Uterus (tissue), 4 donors: ENCODE results near the gene OR2T29. TPM values are rescaled to one million over a fixed set of nuclear protein-coding genes. Genes with fewer than 3 reads are reported as not detected.
"Not testable (repeated sequence)": the region's sequence is repeated elsewhere in the genome, so short reads cannot be mapped to it uniquely, and the experiment has no call there.

Experiments
- DNase-seq, 2 donors: peaks; one replicate each; pipeline ENCODE4 v3.0.0-alpha.2; 2019 to 2020
- H3K27ac ChIP-seq, 2 donors: fragments of 200-600 bp; sonication (generic); 1 replicate in 1 of 2; 2 replicates in 1 of 2; pipeline ENCODE4 v1.5.1; 2016 to 2018
- H3K27me3 ChIP-seq, 2 donors: fragments of 200-600 bp; sonication (generic); one replicate each; pipeline ENCODE4 v1.5.1; 2018 to 2019; ENCODE audit warnings: control low read depth in 1 of 2
- H3K36me3 ChIP-seq, 2 donors: fragments of 200-600 bp; sonication (generic); one replicate each; pipeline ENCODE4 v1.5.1; 2019; ENCODE audit warnings: control low read depth in 1 of 2
- H3K4me1 ChIP-seq, 2 donors: fragments of 200-600 bp; sonication (generic); one replicate each; pipeline ENCODE4 v1.5.1; 2018 to 2019; ENCODE audit warnings: control low read depth in 1 of 2
- H3K4me3 ChIP-seq, 2 donors: fragments of 200-600 bp; sonication (generic); 1 replicate in 1 of 2; 2 replicates in 1 of 2; pipeline ENCODE4 v1.5.1; 2018 to 2019; ENCODE audit warnings: mild to moderate bottlenecking in 1 of 2
- H3K9me3 ChIP-seq, 2 donors: fragments of 200-600 bp; sonication (generic); one replicate each; pipeline ENCODE4 v1.5.1; 2019; ENCODE audit warnings: control low read depth in 1 of 2
- POLR2A ChIP-seq, 2 donors: fragments of 450-650 bp; IDR thresholded peaks; one replicate each; pipeline ENCODE4 v1.6.1; 2016; ENCODE audit warnings: antibody characterized with exemption in 2 of 2, mild to moderate bottlenecking in 1 of 2, moderate library complexity in 1 of 2
- intact Hi-C: fragments of 100-400 bp; cut with DNase I; formaldehyde crosslinking; loops from one replicate; pipeline ENCODE4 v1.15.1; 2023; ENCODE audit warnings: low total_unique reads
- total RNA-seq, 4 donors: library from RNA; depleted of rRNA in 3 of 4; stranded (reverse); fragments of >200 nt in 3 of 4; gene quantifications; one replicate each; pipeline versions ENCODE4 v1.1.0 to v1.2.4, GENCODE V29; 2014 to 2023
- TF ChIP-seq, protein P1 (sequence below), 4 experiments: fragments of 200-600 bp in 2 of 4; fragments of 450-650 bp in 2 of 4; sonication (generic) in 2 of 4; IDR thresholded peaks; one replicate each; pipeline ENCODE4 v1.5.1; 2016 to 2019; ENCODE audit warnings: antibody characterized with exemption in 4 of 4, mild to moderate bottlenecking in 2 of 4, moderate library complexity in 1 of 4
- donor health status: DM: yes; HTN: yes; CAD: no.

The OR2T29 gene, protein sequence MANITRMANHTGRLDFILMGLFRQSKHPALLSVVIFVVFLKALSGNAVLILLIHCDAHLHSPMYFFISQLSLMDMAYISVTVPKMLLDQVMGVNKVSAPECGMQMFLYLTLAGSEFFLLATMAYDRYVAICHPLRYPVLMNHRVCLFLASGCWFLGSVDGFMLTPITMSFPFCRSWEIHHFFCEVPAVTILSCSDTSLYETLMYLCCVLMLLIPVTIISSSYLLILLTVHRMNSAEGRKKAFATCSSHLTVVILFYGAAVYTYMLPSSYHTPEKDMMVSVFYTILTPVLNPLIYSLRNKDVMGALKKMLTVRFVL
- not detected for total RNA-seq

DNA sequence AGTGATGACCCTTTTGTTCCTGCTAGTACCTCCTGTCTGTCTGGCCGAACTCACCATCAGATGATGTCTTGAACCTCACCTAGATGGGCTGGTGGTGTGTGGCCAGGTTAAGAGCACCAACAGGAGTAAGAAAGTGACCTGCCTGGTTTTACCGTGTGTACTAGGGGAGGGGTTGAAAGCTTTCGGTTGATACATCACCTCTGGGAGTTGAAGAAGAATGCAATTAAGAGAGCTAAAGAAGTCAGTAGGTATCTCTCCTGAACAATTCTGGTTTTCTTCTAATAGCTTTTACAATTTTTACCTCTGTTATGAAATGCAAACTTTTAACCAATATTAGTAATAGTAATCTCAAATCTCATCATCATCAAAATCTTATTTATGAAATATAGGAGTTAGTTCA, at the start of gene OR2T29:
TSS of gene OR2T29 (minus strand) at position 101 of the 400 bp plus-strand sequence. CDS start 3,281 bp downstream, outside the sequence.
- H3K4me3 ChIP-seq, H3K4me1 ChIP-seq, intact Hi-C loops, H3K9me3 ChIP-seq, H3K27me3 ChIP-seq, H3K36me3 ChIP-seq, H3K27ac ChIP-seq, DNase-seq: not testable (repeated sequence)

DNA sequence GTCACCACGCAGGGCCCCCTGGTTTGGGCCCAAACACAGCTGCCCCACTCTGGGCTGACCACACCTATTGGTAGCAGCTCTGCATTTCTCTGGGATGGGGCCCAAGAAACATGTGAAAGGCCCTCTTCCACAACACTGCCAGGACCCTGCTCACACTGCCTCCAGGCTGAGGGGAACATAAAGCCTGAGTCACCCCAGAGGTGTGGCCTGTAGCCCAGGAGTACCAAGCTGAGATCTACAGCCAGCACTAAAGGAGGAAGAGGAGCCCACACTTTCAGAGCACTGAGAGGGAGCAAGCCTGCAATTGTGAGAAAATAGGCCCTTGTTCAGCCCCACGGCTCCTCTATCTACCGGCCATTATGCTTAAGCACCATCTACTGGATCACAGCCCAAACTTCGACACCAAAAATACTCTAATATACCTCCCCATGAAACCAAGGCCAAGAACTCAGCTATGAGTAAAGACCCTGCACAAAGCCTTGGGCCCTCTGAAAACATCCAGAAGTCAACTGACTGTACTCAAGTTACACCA, 49.4 kb upstream of the OR2T29 start:
- no peak for DNase-seq
- H3K9me3 ChIP-seq: no peaks in the 10 kb centered on the region
- H3K27me3 ChIP-seq: no peaks in the 10 kb centered on the region
- intact Hi-C loops: no loop called here
- no peaks in the 10 kb centered on the region for H3K36me3 ChIP-seq
- TF ChIP-seq, protein P1, sequence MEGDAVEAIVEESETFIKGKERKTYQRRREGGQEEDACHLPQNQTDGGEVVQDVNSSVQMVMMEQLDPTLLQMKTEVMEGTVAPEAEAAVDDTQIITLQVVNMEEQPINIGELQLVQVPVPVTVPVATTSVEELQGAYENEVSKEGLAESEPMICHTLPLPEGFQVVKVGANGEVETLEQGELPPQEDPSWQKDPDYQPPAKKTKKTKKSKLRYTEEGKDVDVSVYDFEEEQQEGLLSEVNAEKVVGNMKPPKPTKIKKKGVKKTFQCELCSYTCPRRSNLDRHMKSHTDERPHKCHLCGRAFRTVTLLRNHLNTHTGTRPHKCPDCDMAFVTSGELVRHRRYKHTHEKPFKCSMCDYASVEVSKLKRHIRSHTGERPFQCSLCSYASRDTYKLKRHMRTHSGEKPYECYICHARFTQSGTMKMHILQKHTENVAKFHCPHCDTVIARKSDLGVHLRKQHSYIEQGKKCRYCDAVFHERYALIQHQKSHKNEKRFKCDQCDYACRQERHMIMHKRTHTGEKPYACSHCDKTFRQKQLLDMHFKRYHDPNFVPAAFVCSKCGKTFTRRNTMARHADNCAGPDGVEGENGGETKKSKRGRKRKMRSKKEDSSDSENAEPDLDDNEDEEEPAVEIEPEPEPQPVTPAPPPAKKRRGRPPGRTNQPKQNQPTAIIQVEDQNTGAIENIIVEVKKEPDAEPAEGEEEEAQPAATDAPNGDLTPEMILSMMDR (IDR thresholded peaks at IDR 0.05): no peak
- TF ChIP-seq POLR2A (IDR thresholded peaks at IDR 0.05): no peak
- no peak overlapping the region for H3K27ac ChIP-seq
- H3K4me1 ChIP-seq: no peaks in the 10 kb centered on the region
- no peak overlapping the region for H3K4me3 ChIP-seq

DNA sequence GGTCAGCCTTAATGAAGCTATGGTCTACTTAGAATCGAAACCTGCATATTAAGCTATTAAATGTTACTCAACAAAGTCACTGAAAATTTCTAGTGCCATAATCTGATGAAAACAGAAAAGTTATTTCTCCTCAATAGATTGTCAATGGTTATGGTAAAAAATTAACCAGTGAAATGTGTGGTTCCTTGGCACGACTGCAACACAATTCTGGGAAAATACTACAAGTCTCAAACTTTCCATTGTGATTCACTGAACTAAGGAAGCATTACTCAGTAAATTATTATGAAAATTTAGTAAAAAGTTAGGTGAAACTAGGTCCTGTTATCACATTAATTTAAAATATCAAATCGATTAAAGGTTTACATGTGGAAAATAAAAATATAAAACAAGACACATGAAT, 47.7 kb upstream of the OR2T29 start:
- no peaks in the 10 kb centered on the region for H3K27me3 ChIP-seq
- H3K36me3 ChIP-seq: no peaks in the 10 kb centered on the region
- no peaks in the 10 kb centered on the region for H3K9me3 ChIP-seq
- no peak for TF ChIP-seq POLR2A (IDR thresholded peaks at IDR 0.05)
- TF ChIP-seq, protein P1 (IDR thresholded peaks at IDR 0.05): no peak
- no peak overlapping the region for H3K4me3 ChIP-seq
- intact Hi-C loops: no loop called here
- no peak overlapping the region for H3K27ac ChIP-seq
- no peak for DNase-seq
- H3K4me1 ChIP-seq: no peaks in the 10 kb centered on the region

DNA sequence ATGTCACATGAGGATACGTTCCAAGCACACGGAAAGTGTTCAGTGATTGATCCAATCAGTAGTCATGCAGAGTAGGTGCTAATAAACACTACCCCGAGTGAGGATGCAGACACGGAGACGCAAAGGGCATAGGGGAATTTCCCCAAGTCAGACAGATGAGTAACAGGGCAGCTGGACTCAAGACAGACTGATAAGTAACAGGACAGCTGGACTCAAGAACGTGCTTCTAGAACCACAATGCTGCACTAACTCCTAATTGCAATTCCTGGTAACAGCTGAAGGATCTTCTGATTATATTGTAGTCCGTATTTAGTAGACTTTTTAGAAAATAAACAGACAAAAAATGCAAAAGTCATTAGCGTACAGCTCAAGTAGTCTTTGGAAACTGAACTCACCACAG, 36.8 kb upstream of the OR2T29 start:
- no peak for TF ChIP-seq POLR2A (IDR thresholded peaks at IDR 0.05)
- TF ChIP-seq, protein P1 (IDR thresholded peaks at IDR 0.05): no peak
- intact Hi-C loops: no loop called here
- H3K36me3 ChIP-seq: no peaks in the 10 kb centered on the region
- no peak overlapping the region for H3K27ac ChIP-seq
- H3K27me3 ChIP-seq: no peaks in the 10 kb centered on the region
- no peak for DNase-seq
- H3K4me1 ChIP-seq: no peaks in the 10 kb centered on the region
- no peak overlapping the region for H3K4me3 ChIP-seq
- no peaks in the 10 kb centered on the region for H3K9me3 ChIP-seq

DNA sequence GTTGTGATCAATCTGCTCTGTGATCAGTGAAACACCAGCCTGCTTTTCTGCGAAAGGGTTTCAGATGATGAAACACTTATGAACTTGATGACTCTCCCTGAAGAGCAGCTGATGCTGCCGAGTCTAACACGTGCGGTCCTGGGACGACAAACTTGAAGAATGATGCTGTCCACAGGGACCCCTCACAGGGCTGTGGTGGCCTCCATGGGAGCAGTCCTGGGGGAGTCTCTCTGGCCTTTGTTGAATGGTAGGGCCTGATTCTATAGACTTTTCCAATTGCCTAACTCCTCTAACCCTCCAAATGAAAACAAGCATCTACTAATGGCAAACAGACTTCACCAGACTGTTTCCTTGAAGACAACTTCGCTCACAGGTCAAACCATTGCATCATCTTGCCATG, 35.0 kb upstream of the OR2T29 start, which contains the start of gene OR2T10:
TSS of gene OR2T10 (minus strand) at position 112 of the 400 bp plus-strand sequence. CDS start 3,932 bp downstream, outside the sequence.
- intact Hi-C loops: no loop called here
- Histone ChIP-seq H3K4me1 (no peaks in the 10 kb centered on the region), H3K27me3 (no peaks in the 10 kb centered on the region), H3K27ac (no peak within 1 kb of the TSS), H3K36me3 (no peaks in the 10 kb centered on the region), H3K4me3 (no peak within 1 kb of the TSS), H3K9me3 (no peaks in the 10 kb centered on the region)
- TF ChIP-seq, protein P1 (IDR thresholded peaks at IDR 0.05): no peak
- TF ChIP-seq POLR2A (IDR thresholded peaks at IDR 0.05): no peak
- no peak for DNase-seq
